Measurements from ENCODE around the gene BEST3.

The BEST3 gene

GRCh38 chr12:69732088-69732487 lies 33.0 kb upstream of the BEST3 start:
- no peak for DNase-seq (ENCODE audit: low spot score)
- in situ Hi-C loops (cut with MboI; ENCODE audit: low pct_unique_long_range_greater_than_20kb, low sequenced_read_pairs, unreplicated experiment) = no loop called here
- TF ChIP-seq, protein P1, sequence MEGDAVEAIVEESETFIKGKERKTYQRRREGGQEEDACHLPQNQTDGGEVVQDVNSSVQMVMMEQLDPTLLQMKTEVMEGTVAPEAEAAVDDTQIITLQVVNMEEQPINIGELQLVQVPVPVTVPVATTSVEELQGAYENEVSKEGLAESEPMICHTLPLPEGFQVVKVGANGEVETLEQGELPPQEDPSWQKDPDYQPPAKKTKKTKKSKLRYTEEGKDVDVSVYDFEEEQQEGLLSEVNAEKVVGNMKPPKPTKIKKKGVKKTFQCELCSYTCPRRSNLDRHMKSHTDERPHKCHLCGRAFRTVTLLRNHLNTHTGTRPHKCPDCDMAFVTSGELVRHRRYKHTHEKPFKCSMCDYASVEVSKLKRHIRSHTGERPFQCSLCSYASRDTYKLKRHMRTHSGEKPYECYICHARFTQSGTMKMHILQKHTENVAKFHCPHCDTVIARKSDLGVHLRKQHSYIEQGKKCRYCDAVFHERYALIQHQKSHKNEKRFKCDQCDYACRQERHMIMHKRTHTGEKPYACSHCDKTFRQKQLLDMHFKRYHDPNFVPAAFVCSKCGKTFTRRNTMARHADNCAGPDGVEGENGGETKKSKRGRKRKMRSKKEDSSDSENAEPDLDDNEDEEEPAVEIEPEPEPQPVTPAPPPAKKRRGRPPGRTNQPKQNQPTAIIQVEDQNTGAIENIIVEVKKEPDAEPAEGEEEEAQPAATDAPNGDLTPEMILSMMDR (IDR thresholded peaks at IDR 0.05; ENCODE audit: extremely low read depth, insufficient read depth, missing control alignments) = no peak

DNA sequence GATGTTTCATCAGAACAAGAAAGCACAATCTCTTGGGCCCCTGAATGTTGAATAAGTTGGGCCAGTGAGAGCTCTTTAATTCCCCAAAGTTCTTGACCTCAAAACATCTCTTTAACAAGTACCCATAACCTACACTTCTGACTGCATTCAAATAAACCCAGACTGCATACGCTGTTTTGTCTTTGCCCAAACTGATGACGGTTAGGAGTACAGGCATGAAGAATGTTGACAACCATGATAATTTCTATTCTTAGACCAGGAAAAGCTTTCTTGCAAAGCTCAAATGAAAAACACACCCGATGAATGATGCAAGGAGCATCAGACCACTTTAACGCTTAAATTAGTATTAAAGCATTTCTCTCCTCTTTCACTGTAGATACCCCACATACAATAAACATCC lies 27.8 kb upstream of the BEST3 start:
- TF ChIP-seq, protein P1 (IDR thresholded peaks at IDR 0.05; ENCODE audit: extremely low read depth, insufficient read depth, missing control alignments) = no peak
- DNase-seq (ENCODE audit: low spot score) = no peak

GRCh38 chr12:69720750-69721149 lies 21.6 kb upstream of the BEST3 start:
- in situ Hi-C loops (cut with MboI; ENCODE audit: low pct_unique_long_range_greater_than_20kb, low sequenced_read_pairs, unreplicated experiment) = no loop called here
- TF ChIP-seq, protein P1 (IDR thresholded peaks at IDR 0.05; ENCODE audit: extremely low read depth, insufficient read depth, missing control alignments) = no peak
- DNase-seq (ENCODE audit: low spot score) = no peak

More for the DNA sequence above, 27.8 kb upstream of the BEST3 start:
- in situ Hi-C loops (cut with MboI; ENCODE audit: low pct_unique_long_range_greater_than_20kb, low sequenced_read_pairs, unreplicated experiment) = no loop called here

DNA sequence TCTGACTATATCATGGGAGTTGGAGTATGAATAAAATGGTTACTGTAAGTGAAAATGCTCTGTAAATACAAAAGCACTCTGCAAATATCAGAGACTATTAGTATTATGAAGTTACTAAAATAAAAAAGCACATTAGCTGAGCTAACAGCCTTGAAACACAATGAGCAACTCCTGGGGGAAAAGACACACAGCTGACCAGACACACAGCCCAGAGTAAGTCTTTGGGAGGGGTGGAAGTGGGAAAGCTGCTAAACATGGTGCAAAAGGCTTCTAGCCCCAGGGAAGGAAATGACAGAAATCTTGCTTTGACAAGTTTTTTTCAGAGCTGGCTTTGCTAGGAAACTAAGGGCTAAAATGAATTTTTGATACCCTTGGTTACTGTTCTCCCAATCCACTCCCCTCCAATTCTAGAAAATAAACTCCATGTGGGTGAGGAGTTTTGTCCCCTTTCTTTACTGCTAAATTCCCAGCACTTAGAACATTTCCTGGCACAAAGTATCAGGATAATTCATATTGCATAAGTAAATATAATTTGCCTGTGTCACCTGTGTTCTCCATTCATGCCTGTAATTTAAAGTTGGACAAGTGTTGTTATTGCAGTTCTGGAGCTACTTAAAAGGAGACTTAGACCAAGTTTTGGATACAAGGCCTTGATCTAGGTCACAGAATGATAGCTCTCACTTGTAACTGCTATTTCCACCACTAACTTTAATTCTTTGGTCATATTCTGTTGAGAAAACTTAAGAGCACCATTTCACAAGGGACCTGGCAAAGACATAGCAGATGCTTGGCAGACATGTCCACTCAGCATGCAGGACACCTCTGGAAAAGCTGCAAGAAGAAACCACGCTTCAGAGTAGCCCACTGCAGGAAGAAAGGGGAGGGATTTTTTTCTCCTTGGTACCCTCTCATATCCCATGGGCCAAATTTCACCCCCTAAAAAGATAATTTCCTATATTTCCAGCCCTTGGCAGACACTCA lies 20.5 kb upstream of the BEST3 start:
- TF ChIP-seq, protein P1 (IDR thresholded peaks at IDR 0.05; ENCODE audit: extremely low read depth, insufficient read depth, missing control alignments) = no peak
- in situ Hi-C loops (cut with MboI; ENCODE audit: low pct_unique_long_range_greater_than_20kb, low sequenced_read_pairs, unreplicated experiment) = no loop called here
- no peak for DNase-seq (ENCODE audit: low spot score)

- DNase-seq (ENCODE audit: low spot score) = no peak
- TF ChIP-seq, protein P1 (IDR thresholded peaks at IDR 0.05; ENCODE audit: extremely low read depth, insufficient read depth, missing control alignments) = no peak
- in situ Hi-C loops (cut with MboI; ENCODE audit: low pct_unique_long_range_greater_than_20kb, low sequenced_read_pairs, unreplicated experiment) = no loop called here
These were observed 15.4 kb upstream of the BEST3 start for GRCh38 chr12:69714542-69714941.

- TF ChIP-seq, protein P1 (IDR thresholded peaks at IDR 0.05; ENCODE audit: extremely low read depth, insufficient read depth, missing control alignments) = no peak
- in situ Hi-C loops (cut with MboI; ENCODE audit: low pct_unique_long_range_greater_than_20kb, low sequenced_read_pairs, unreplicated experiment) = no loop called here
- no peak for DNase-seq (ENCODE audit: low spot score)
These were observed 13.7 kb upstream of the BEST3 start for GRCh38 chr12:69712826-69713225.

Data from GM13977 (cell line).